HCT116 (cell line): Measurements from ENCODE around the gene IGFBP4.

Source experiments
- POLR2AphosphoS5 ChIP-seq: IDR thresholded peaks from 2 replicates; pipeline ENCODE4 v1.6.1; 2011; ENCODE audit warnings: mild to moderate bottlenecking, low read depth, low read length, moderate library complexity
- TF ChIP-seq, protein P1 (sequence below), 3 experiments: fragments of 200-600 bp in 1 of 3; sonication (generic) in 1 of 3; IDR thresholded peaks in 2 of 3; conservative IDR thresholded peaks in 1 of 3; 2 replicates each; pipeline ENCODE4 v1.5.1; 2012 to 2017; ENCODE audit warnings: low read depth in 2 of 3, low read length in 2 of 3, antibody characterized with exemption in 1 of 3, borderline replicate concordance in 1 of 3, control low read depth in 1 of 3, mild to moderate bottlenecking in 1 of 3, mixed read lengths in 1 of 3, mixed run types in 1 of 3, moderate library complexity in 1 of 3; ENCODE audit not compliant: insufficient read depth in 1 of 3

DNA sequence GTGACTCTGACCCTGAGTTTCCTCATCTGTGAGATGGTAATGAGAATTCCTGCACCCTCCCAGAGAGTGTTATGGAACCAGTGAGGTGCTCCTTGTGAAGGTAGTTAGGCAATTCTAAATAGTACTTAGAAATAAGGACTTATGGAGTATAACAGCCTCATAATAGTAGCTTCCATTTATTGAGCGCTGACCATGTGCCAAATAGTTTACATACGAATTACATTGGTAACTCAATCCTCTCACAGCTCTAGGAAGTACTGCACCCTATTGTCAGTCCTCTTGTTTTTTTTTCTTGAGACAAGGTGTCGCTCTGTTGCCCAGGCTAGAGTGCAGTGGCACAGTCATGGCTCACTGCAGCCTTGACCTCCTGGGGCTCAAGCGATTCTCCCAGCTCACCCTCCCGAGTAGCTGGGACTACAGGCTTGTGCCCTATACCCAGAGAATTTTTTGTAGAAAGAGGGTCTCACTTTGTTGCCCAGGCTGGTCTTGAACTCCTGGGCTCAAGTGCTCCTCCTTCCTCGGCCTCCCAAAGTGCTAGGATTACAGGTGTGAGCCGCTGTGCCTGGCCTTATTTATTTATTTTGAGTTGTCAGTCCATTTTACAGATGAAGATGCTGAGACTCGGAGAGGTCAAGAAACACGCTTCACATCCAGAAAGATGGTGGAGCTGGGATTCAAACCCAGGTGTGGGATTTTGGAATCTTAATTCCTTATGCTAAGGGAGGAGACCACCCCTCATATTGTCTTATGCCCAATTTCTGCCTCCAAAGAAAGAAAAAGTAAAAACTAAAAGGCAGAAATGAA, 55.2 kb downstream of the IGFBP4 start:
- no peak for TF ChIP-seq POLR2AphosphoS5
- TF ChIP-seq, protein P1, sequence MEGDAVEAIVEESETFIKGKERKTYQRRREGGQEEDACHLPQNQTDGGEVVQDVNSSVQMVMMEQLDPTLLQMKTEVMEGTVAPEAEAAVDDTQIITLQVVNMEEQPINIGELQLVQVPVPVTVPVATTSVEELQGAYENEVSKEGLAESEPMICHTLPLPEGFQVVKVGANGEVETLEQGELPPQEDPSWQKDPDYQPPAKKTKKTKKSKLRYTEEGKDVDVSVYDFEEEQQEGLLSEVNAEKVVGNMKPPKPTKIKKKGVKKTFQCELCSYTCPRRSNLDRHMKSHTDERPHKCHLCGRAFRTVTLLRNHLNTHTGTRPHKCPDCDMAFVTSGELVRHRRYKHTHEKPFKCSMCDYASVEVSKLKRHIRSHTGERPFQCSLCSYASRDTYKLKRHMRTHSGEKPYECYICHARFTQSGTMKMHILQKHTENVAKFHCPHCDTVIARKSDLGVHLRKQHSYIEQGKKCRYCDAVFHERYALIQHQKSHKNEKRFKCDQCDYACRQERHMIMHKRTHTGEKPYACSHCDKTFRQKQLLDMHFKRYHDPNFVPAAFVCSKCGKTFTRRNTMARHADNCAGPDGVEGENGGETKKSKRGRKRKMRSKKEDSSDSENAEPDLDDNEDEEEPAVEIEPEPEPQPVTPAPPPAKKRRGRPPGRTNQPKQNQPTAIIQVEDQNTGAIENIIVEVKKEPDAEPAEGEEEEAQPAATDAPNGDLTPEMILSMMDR (IDR thresholded peaks at IDR 0.05 in 2 of 3, conservative IDR thresholded peaks at IDR 0.05 in 1 of 3; ENCODE audit: borderline replicate concordance in 1 of 3, insufficient read depth in 1 of 3, low read depth in 2 of 3, low read length in 2 of 3), result no peak
